Activated naive CD4-positive, alpha-beta T cell treated with anti-CD3 and anti-CD28 coated beads, Interleukin-2, amount 50 U/mL, for 16 hours (primary cell): ENCODE measurements around the gene TREH.

Experiments used
- DNase-seq: peaks from one replicate; pipeline ENCODE4 v3.0.0-alpha.2; 2020

Gene TREH

DNA sequence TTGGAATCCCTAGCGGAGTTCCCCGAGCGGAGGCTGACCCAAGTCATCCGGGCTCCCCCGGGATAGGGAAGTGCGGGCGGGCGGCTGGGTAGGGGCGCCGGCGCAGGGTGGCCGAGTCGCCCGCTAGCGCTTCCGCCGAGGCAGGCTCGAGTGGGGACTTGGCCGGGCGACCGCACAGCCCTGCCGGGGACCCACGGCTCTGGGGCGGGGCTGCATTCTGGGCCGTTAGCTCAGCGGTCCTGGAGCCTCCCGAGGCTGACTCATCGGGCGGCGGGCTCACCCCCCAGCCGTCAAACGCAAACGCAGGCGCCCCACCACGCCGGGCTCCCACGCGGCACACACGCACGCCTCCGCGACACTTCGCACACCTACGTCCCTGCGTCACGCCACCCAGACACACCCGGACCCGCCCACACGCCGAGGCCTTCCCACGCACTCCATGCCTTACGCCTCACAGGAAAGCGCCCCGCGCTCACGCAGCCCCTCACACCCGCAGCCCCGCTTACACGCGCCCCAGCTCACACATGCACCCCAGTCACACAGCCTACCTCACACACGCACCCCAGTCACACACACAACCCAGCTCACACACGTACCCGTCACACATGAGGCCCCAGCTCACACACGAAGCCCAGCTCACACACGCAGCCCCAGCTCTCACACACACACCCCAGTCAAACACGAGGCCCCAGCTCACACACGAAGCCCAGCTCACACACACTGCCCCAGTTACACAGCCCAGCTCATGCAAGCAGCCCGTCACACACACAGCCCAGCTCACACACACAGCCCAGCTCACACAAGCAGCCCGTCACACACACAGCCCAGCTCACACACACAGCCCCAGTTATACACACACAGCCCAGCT, 70.9 kb downstream of the TREH start:
- DNase-seq, result peak; percentile 78

DNA sequence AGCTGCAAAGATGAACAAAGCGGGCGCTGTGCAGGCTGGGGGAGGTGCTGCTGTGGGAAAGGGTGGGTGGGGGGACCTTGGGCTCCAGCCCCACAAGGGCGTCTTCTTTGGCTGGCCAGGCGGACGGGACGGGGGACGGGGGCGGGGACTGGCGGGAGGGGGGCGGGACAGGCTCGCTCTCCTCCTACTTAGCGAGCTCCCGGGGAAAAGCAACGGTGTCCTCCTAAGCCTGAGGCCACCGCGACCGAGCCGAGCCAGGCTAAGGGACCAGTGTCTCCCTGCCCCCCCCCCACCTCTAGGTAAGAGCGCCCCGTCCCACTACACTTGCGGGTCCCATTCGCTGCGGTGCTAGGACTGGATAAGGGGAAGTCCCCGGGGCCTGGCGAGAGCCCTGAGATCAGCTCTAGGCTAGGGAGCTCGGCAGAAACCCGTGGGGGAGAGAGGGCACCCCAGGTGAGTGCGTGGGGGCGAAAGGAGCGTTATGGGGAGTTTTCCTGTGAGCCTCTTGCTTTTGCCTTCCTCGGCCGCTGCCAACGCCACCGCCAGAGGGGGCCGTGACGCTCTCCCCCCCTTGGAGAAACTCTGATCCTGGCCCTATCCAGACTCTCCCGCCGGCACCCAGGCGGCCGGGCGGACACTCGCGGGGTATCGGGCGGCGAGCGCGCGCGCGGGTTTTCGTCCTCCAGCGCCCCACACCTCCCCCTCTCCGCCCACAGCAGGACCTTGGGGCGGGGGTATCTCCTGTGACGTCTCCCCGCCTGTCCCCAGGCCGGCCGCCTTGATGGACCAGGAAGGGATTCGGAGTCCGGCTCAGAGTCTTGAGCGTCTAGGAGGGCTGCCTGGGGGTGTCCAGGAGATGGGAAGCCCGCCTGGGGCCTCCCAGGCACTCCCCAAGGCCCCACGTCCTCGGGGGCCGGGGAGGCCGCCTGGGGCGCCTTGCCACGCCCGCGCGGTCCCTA, 71.8 kb downstream of the TREH start, which contains the start of gene PHLDB1:
TSS of gene PHLDB1 (plus strand) at position 215 of the 959 bp plus-strand sequence. CDS start 6,222 bp downstream, outside the sequence.
- DNase-seq, result peak; percentile 48
